Left colon (tissue), 2 donors: ENCODE measurements around the gene GMPS. TPM values are rescaled to one million over a fixed set of nuclear protein-coding genes. Genes with fewer than 3 reads are reported as not detected.
"Not testable (repeated sequence)": the region's sequence is repeated elsewhere in the genome, so short reads cannot be mapped to it uniquely, and the experiment has no call there.

Experiments used
- ATAC-seq: fragments of 200-7000 bp; cut with Tn5 transposase; one replicate; pipeline ENCODE4 v1.9.1; 2020; ENCODE audit warnings: mild to moderate bottlenecking, moderate library complexity
- DNase-seq, 2 donors: peaks; one replicate each; pipeline ENCODE4 v3.0.0-alpha.2; 2020
- intact Hi-C, 2 donors: fragments of 100-400 bp; cut with DNase I in 1 of 2; cut with micrococcal nuclease in 1 of 2; formaldehyde crosslinking; loops; one replicate each; pipeline versions ENCODE4 v1.11.2 to v1.14.0; 2022; cut with DNase I, micrococcal nuclease
- long read RNA-seq: library from polyadenylated mRNA; unstranded; transcript quantifications from one replicate; pipeline ENCODE4 v2.0.0, GENCODE V29; 2021
- total RNA-seq, 2 donors: library from RNA; stranded (reverse); fragmentation: NEBNext Ultra II Directional; extraction: Animal tissue kit (Norgen Biotek cat#: 25700); gene quantifications; one replicate each; pipeline ENCODE4 v1.2.1, GENCODE V29; 2021
- donor health status: DM: no; HTN: no; CAD: no.
- donor health status: DM: yes; HTN: yes; CAD: no.

Gene GMPS
- total RNA-seq: 10 to 100 TPM; 37.0 to 39.6 TPM
- long read RNA-seq, full-length matches to known transcripts: 73 of 78 reads
- long read RNA-seq, partial matches to known transcripts: 3 of 78 reads
- long read RNA-seq, other reads (novel, unspliced or antisense): 2 of 78 reads

- intact Hi-C loops: no loop called here
- DNase-seq (peak; percentile 93 to 95), ATAC-seq (peak; percentile 95)
These were observed at the start of gene GMPS for GRCh38 chr3:155870133-155870944. Gene GMPS (plus strand): TSS chr3:155870650. CDS start chr3:155870871, 221 bp downstream.

- intact Hi-C loops, DNase-seq, ATAC-seq: not testable (repeated sequence)
These were observed 41.9 kb upstream of the GMPS start for GRCh38 chr3:155828490-155829098.

- DNase-seq (no peak), ATAC-seq (no peak)
- intact Hi-C loops: no loop called here
These were observed 34.9 kb upstream of the GMPS start for GRCh38 chr3:155835341-155836071.

- DNase-seq: no peak
- ATAC-seq: no peak
- intact Hi-C loops: no loop called here
These were observed 26.9 kb upstream of the GMPS start for GRCh38 chr3:155843569-155843968.

GRCh38 chr3:155846119-155846518 is 24.3 kb upstream of the GMPS start:
- intact Hi-C loops: no loop called here
- no peak for DNase-seq
- ATAC-seq: no peak

GRCh38 chr3:155847993-155848392 is 22.5 kb upstream of the GMPS start:
- DNase-seq: no peak
- ATAC-seq: no peak
- intact Hi-C loops: no loop called here

GRCh38 chr3:155849404-155849803 is 21.0 kb upstream of the GMPS start:
- DNase-seq, ATAC-seq, intact Hi-C loops: not testable (repeated sequence)

- intact Hi-C loops: no loop called here
- ATAC-seq: no peak
- no peak for DNase-seq
These were observed 18.1 kb upstream of the GMPS start for GRCh38 chr3:155852341-155852740.

GRCh38 chr3:155853214-155854140 is 17.0 kb upstream of the GMPS start:
- intact Hi-C loops: no loop called here
- peak; percentile 7 for ATAC-seq
- DNase-seq: peak; percentile 14 to 34

GRCh38 chr3:155854141-155854940 is 16.1 kb upstream of the GMPS start, which contains the start of gene SLC33A1:
Gene SLC33A1 (minus strand): TSS chr3:155854427. CDS start chr3:155853997, 430 bp downstream.
- DNase-seq: peak; percentile 99
- intact Hi-C loops: no loop called here
- ATAC-seq: peak; percentile 92

GRCh38 chr3:155859859-155860258 is 10.6 kb upstream of the GMPS start:
- ATAC-seq (no peak), DNase-seq (no peak)
- intact Hi-C loops: no loop called here

- DNase-seq, intact Hi-C loops, ATAC-seq: not testable (repeated sequence)
These were observed 10.0 kb upstream of the GMPS start for GRCh38 chr3:155860424-155860823.

- DNase-seq (no peak), ATAC-seq (no peak)
- intact Hi-C loops: no loop called here
These were observed 8.8 kb upstream of the GMPS start for GRCh38 chr3:155861476-155862183.

GRCh38 chr3:155862290-155862982 is 8.0 kb upstream of the GMPS start:
- ATAC-seq, DNase-seq, intact Hi-C loops: not testable (repeated sequence)

- DNase-seq (no peak), ATAC-seq (no peak)
- intact Hi-C loops: no loop called here
These were observed 7.2 kb upstream of the GMPS start for GRCh38 chr3:155863072-155863784.

- intact Hi-C loops: no loop called here
- no peak for DNase-seq
- ATAC-seq: no peak
These were observed 759 bp upstream of the GMPS start for GRCh38 chr3:155869691-155870090.
